GM18511 (cell line): ENCODE data around the gene FARP1.
A peak's percentile ranks its signal among the peaks of the same experiment; 100 is the strongest.

Source experiments
- ATAC-seq: cut with Tn5 transposase; IDR thresholded peaks from one replicate; pipeline ENCODE4 v1.9.1; 2021; ENCODE audit warnings: mild to moderate bottlenecking, moderate library complexity; ENCODE audit not compliant: unreplicated experiment

Gene FARP1

GRCh38 chr13:98198683-98199082, 55.8 kb downstream of the FARP1 start:
- ATAC-seq: no peak

GRCh38 chr13:98199480-98199879, 56.6 kb downstream of the FARP1 start:
- no peak for ATAC-seq

- no peak for ATAC-seq
These were observed 57.5 kb downstream of the FARP1 start for GRCh38 chr13:98200211-98200878.

GRCh38 chr13:98201189-98201588, 58.3 kb downstream of the FARP1 start:
- ATAC-seq: no peak

- ATAC-seq: no peak
These were observed 59.1 kb downstream of the FARP1 start for GRCh38 chr13:98201984-98202383.

GRCh38 chr13:98203646-98204326, 60.9 kb downstream of the FARP1 start:
- ATAC-seq: no peak

GRCh38 chr13:98204546-98204945, 61.7 kb downstream of the FARP1 start:
- ATAC-seq: no peak

GRCh38 chr13:98206946-98207345, 64.1 kb downstream of the FARP1 start:
- ATAC-seq: no peak

- ATAC-seq: no peak
These were observed 64.5 kb downstream of the FARP1 start for GRCh38 chr13:98207416-98207815.

- ATAC-seq: no peak
These were observed 65.7 kb downstream of the FARP1 start for GRCh38 chr13:98208606-98209005.

- no peak for ATAC-seq
These were observed 69.9 kb downstream of the FARP1 start for GRCh38 chr13:98212763-98213162.

- ATAC-seq: no peak
These were observed 70.5 kb downstream of the FARP1 start for GRCh38 chr13:98213354-98213753.

GRCh38 chr13:98214008-98214643, 71.2 kb downstream of the FARP1 start:
- ATAC-seq: no peak

- no peak for ATAC-seq
These were observed 71.8 kb downstream of the FARP1 start for GRCh38 chr13:98214707-98215106.

GRCh38 chr13:98215508-98215907, 72.6 kb downstream of the FARP1 start:
- no peak for ATAC-seq

GRCh38 chr13:98216135-98216565, 73.3 kb downstream of the FARP1 start:
- peak; percentile 35 for ATAC-seq

- peak; percentile 48 for ATAC-seq
These were observed 73.9 kb downstream of the FARP1 start for GRCh38 chr13:98216711-98217285.

GRCh38 chr13:98217597-98217996, 74.7 kb downstream of the FARP1 start:
- ATAC-seq: no peak

GRCh38 chr13:98219685-98220084, 76.8 kb downstream of the FARP1 start:
- ATAC-seq: no peak

GRCh38 chr13:98220271-98220791, 77.4 kb downstream of the FARP1 start:
- ATAC-seq: no peak

GRCh38 chr13:98221234-98221633, 78.3 kb downstream of the FARP1 start:
- ATAC-seq: no peak
